ENCODE results near the gene CHAD.
"Not testable (repeated sequence)": the region's sequence is repeated elsewhere in the genome, so short reads cannot be mapped to it uniquely, and the experiment has no call there.

The CHAD gene

DNA sequence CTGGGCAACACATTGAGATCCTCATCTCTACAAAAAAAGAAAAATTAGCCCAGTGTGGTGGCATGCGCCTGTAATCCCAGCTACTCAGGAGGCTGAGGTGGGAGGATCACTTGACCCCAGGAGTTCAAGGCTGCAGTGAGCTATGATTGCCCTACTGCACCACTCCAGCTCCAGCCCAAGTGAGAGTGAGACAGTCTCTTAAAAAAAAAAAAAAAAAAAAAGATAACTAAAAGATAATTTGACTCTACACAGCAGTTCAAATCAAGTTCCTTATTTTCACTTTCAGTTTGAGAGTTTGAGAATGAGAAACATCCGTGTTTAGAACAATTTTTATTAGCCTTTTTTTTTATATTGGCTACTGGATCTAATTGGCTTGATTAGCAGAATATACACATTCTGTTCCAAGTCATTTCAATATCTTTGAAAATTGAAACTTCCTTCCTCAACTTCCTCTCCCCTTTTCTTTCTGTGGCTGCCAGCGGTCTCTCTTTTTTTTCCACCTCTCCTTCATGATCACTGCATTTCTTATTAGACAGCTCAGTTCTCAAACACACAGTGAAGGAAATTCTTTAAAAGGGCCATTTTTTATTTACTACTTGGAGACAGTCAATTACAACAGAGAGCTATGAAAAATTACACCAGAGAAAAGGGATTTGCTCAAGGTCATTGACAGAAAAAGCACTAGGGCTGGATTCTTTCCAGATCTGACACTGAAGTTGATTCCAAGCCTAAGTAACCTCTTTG, 47.2 kb downstream of the CHAD start:
- TF ChIP-seq, protein P1, sequence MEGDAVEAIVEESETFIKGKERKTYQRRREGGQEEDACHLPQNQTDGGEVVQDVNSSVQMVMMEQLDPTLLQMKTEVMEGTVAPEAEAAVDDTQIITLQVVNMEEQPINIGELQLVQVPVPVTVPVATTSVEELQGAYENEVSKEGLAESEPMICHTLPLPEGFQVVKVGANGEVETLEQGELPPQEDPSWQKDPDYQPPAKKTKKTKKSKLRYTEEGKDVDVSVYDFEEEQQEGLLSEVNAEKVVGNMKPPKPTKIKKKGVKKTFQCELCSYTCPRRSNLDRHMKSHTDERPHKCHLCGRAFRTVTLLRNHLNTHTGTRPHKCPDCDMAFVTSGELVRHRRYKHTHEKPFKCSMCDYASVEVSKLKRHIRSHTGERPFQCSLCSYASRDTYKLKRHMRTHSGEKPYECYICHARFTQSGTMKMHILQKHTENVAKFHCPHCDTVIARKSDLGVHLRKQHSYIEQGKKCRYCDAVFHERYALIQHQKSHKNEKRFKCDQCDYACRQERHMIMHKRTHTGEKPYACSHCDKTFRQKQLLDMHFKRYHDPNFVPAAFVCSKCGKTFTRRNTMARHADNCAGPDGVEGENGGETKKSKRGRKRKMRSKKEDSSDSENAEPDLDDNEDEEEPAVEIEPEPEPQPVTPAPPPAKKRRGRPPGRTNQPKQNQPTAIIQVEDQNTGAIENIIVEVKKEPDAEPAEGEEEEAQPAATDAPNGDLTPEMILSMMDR (IDR thresholded peaks at IDR 0.05; ENCODE audit: control insufficient read depth, insufficient read depth, low read depth, low read length, missing control alignments) = no peak
- no peak for DNase-seq (ENCODE audit: low read depth)
- no peak overlapping the region for H3K4me3 ChIP-seq (ENCODE audit: control insufficient read depth, low read depth, low read length)

DNA sequence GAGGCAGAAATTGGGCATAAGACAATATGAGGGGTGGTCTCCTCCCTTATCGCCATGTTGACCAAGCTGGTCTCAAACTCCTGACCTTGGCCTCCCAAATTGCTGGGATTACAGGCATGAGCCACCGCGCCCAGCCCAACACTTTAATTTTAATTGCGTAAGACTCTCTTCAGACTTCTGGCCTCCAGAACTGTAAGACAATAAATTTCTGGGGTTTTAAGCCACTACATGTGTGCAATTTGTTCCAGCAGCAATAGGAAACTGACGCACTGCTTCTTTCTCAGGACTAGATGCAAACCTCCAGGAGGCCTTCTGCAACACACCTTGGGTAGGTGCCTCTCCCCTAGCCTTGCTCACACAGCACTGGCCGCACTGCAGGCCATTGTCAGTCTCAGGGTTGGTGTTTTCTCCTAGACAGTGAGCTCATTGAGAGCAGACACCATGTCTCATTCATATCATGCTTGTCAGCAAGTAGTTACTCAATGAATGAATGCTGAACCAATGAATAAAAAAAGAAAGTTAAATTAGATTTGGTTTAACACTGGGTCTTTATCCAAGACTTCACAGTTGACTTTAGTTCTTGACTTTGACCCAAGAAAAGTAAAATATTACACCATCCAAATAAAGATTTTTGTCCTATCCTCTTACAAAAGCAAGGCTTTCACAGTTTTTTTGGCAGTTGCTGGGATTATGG, 48.1 kb downstream of the CHAD start:
- TF ChIP-seq, protein P1 (IDR thresholded peaks at IDR 0.05; ENCODE audit: control insufficient read depth, insufficient read depth, low read depth, low read length, missing control alignments) = no peak

DNA sequence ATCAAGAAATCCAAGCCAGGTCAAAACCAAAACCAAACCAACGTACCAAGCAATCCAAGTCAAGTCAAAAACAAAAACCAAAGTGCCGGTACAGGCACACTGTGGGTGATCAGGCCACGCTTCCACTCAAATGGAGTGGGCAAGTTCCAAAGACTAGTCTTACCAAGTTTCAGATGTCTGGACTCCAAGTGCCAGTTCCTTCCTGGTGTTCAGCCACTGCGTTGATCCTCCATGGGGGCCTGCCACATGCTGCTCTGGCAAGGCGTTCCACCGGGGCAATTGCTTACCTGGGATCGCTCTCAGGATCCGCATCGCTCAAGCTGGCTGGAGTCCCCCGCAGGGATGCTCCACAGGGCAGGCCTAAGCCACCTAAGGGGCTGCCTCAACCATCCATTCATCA, 49.1 kb downstream of the CHAD start:
- not testable (repeated sequence) for DNase-seq (ENCODE audit: low read depth); H3K4me3 ChIP-seq (ENCODE audit: control insufficient read depth, low read depth, low read length)

More for the DNA sequence above, 48.1 kb downstream of the CHAD start:
- DNase-seq (ENCODE audit: low read depth) = peak; percentile 17
- no peak overlapping the region for H3K4me3 ChIP-seq (ENCODE audit: control insufficient read depth, low read depth, low read length)

DNA sequence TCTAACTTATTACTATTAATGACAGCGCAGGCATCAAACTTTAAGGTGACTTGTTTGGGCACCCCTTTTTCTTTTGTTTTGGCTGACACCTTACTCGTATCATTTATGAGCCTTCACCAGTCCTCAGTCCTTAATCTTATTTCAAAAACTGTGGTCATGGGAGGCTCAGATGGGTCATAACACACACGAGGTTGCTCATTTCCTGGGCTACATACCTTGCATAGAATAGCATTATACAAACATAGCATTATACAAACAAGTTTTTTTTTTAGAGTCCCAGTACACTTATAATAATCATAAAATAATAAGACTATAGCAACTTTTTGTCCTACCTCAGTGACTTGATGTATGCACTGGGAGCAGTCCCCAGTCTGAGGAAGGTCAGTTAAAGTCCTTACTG, 53.9 kb downstream of the CHAD start:
- TF ChIP-seq, protein P1 (IDR thresholded peaks at IDR 0.05; ENCODE audit: control insufficient read depth, insufficient read depth, low read depth, low read length, missing control alignments) = no peak
- no peak for DNase-seq (ENCODE audit: low read depth)
- H3K4me3 ChIP-seq (ENCODE audit: control insufficient read depth, low read depth, low read length) = no peak overlapping the region
